OCI-LY1 (cell line): Measurements from ENCODE around the gene TARM1.

ENCODE experiments used
- EZH2 ChIP-seq: fragments of 200-600 bp; sonication (generic), shearing (Covaris generic); IDR thresholded peaks from 2 replicates; pipeline ENCODE4 v1.8.0; 2017; ENCODE audit warnings: borderline replicate concordance, mixed run types, mild to moderate bottlenecking, antibody characterized with exemption, low read length, moderate library complexity, mixed read lengths
- TF ChIP-seq, protein P1 (sequence below): fragments of 200-600 bp; sonication (generic), shearing (Covaris generic); IDR thresholded peaks from 2 replicates; pipeline ENCODE4 v1.5.1; 2017; ENCODE audit warnings: mild to moderate bottlenecking, antibody characterized with exemption, low read length, moderate library complexity, mixed read lengths

DNA sequence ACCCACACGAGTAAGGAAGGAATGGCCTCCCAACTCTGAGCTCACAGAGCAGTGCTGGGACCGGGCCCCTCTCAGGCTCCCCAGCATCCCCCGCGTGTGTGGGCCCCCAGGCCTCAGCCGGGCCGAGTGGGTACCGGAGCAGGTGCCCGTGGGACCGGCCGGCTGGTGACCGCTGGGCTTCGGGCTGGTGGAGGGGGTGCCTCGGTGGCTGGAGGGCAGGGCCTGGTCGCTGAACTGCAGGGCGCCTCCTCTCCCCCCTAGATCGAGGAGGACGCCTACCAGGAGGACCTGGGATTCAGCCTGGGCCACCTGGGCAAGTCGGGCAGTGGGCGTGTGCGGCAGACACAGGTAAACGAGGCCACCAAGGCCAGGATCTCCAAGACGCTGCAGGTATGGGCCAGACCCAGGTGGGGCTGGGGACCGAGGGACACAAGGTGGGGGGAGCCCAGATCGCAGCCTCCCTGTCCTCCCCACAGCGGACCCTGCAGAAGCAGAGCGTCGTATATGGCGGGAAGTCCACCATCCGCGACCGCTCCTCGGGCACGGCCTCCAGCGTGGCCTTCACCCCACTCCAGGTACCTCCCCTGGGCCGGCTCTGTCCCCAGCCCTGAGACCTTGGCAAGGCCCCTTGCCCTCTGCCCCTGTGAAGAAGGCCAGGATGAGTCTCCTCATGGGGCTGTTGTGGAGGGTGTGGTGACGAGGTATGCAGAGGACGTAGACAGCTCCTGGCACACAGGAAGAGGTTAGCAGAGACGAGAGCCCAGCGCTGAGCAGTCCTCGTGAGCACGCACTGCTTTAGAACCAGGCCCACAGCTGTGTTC is 47.8 kb upstream of the TARM1 start:
- TF ChIP-seq, protein P1, sequence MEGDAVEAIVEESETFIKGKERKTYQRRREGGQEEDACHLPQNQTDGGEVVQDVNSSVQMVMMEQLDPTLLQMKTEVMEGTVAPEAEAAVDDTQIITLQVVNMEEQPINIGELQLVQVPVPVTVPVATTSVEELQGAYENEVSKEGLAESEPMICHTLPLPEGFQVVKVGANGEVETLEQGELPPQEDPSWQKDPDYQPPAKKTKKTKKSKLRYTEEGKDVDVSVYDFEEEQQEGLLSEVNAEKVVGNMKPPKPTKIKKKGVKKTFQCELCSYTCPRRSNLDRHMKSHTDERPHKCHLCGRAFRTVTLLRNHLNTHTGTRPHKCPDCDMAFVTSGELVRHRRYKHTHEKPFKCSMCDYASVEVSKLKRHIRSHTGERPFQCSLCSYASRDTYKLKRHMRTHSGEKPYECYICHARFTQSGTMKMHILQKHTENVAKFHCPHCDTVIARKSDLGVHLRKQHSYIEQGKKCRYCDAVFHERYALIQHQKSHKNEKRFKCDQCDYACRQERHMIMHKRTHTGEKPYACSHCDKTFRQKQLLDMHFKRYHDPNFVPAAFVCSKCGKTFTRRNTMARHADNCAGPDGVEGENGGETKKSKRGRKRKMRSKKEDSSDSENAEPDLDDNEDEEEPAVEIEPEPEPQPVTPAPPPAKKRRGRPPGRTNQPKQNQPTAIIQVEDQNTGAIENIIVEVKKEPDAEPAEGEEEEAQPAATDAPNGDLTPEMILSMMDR = no peak
- no peak for TF ChIP-seq EZH2
